ENCODE results near the gene VKORC1.

Gene VKORC1

DNA sequence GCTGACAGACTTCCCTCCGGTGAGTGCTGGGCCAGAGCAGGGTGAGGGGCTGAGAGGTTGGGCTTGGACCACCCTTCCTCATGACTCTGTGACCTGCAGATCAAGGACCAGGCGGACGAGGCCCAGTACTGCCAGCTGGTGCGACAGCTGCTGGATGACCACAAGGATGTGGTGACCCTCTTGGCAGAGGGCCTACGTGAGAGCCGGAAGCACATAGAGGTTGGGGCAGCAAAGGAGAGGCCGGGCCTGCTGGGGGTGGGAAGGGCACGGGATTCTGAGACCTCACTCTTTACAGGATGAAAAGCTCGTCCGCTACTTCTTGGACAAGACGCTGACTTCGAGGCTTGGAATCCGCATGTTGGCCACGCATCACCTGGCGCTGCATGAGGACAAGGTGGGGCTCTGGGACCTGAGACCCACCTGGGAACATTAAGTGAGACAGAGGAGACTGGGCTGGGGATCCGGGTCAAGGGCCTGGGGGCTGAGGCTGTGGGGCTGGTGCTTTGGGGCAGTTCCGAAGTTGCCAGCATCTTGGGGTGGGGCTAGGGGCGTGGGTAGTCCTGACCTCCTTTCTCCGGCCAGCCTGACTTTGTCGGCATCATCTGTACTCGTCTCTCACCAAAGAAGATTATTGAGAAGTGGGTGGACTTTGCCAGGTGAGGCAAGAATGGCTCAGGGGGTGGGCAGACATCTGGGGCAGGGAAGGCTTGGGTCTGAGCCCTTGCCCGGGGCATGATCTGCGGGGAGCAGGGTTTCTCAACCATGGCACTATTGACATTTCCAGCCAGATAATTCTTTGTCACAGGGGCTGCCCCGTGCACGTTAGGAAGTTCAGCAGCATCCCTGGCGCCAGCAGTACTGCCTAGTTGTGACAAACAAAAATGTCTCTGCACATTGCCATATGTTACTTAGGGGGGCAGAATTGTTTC is 15.8 kb upstream of the VKORC1 start:
- no peak overlapping the region for H3K4me3 ChIP-seq (ENCODE audit: control insufficient read depth, low read depth, low read length)
- no peak for DNase-seq (ENCODE audit: low read depth)
- TF ChIP-seq, protein P1, sequence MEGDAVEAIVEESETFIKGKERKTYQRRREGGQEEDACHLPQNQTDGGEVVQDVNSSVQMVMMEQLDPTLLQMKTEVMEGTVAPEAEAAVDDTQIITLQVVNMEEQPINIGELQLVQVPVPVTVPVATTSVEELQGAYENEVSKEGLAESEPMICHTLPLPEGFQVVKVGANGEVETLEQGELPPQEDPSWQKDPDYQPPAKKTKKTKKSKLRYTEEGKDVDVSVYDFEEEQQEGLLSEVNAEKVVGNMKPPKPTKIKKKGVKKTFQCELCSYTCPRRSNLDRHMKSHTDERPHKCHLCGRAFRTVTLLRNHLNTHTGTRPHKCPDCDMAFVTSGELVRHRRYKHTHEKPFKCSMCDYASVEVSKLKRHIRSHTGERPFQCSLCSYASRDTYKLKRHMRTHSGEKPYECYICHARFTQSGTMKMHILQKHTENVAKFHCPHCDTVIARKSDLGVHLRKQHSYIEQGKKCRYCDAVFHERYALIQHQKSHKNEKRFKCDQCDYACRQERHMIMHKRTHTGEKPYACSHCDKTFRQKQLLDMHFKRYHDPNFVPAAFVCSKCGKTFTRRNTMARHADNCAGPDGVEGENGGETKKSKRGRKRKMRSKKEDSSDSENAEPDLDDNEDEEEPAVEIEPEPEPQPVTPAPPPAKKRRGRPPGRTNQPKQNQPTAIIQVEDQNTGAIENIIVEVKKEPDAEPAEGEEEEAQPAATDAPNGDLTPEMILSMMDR (conservative IDR thresholded peaks at IDR 0.05; ENCODE audit: control insufficient read depth, insufficient read depth, low read depth, low read length): no peak

DNA sequence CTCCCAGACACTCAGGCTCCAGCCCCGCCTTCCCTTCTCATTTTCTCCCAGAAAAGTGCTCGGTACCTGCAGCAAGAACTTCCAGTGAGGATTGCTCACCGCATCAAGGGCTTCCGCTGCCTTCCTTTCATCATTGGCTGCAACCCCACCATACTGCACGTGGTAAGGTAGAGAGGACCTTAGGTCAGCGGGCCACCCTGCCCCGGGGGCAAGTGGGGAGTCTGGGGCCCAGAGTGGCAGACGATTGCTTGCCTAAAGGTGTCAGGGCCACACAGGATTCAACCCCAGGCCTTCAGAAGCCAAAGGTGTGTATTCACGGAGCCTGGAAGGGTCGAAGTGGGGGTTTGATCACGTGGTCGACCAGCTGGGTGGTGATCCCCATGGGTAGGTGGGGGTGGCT is 15.0 kb upstream of the VKORC1 start:
- TF ChIP-seq, protein P1 (conservative IDR thresholded peaks at IDR 0.05; ENCODE audit: control insufficient read depth, insufficient read depth, low read depth, low read length): no peak
- peak overlapping the region; percentile 69 for H3K4me3 ChIP-seq (ENCODE audit: control insufficient read depth, low read depth, low read length)
- no peak for DNase-seq (ENCODE audit: low read depth)

DNA sequence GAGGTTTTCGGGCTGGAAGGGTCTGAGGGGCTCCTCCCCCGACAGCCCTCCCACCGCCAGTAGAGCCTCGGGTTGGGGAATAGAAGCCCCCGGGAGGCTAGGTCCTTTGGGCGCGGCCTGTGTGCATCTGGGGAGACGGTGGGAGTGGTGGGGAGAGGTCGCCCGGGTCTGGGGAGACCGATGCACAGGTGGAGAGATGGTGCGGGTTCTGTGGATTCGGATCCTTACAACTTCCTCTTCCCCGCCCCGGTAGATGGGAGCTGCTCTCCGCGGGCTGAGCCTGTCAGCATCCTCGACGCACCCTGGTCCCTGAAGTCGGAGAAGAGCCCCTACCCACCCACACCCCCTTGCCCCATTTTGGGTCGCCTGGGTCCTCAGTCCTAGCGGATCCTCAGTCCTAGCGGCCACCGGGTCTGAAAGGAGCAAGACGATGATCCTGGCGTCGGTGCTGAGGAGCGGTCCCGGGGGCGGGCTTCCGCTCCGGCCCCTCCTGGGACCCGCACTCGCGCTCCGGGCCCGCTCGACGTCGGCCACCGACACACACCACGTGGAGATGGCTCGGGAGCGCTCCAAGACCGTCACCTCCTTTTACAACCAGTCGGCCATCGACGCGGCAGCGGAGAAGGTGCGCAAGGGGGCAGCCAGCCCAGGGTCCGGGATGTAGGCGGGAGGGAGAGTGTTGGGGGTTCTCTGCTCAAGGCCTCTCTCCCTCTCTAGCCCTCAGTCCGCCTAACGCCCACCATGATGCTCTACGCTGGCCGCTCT is 14.4 kb upstream of the VKORC1 start:
- TF ChIP-seq, protein P1 (conservative IDR thresholded peaks at IDR 0.05; ENCODE audit: control insufficient read depth, insufficient read depth, low read depth, low read length): no peak

DNA sequence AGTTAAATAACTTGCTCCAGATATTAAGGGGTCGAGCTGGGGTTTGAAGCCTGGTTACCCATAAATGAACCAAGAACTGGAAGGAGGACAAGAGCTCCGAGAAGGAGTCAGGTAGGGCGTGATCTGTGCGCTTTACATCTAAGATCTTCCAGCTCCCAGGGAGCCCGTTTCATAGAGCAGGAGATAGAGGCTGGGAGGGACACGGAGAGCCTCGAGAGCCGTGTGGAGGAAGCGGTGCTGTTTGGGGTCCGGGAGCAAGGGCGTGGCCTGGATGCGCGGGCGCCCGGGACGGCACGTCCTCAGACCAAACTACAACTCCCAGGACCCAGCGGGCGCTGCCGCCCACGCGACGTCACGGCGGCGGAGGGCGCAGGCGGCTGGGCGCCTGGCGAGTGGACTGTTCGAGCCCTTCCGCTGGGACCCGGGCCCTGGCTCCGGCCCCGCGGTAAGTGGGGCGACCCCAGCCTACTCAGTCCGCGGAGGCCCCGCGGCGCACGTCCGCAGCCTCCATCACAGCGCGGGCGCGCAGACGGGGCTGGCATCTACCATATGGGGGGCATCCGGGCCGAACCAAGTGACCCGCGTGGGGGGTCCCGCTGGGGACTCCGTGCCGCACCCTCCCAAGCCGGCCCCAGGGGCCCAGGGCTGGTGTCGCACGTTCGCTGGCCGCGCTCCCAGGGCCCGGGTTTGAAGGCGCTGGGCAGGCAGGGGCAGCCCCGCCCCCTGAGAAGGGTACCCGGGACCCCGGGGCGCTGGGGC is 13.6 kb upstream of the VKORC1 start, which contains the start of gene BCKDK:
TSS of gene BCKDK (plus strand) at position 352 of the 759 bp plus-strand sequence. CDS start 838 bp downstream, outside the sequence.
- peak within 1 kb of the TSS; percentile 69 for H3K4me3 ChIP-seq (ENCODE audit: control insufficient read depth, low read depth, low read length)
- TF ChIP-seq, protein P1 (conservative IDR thresholded peaks at IDR 0.05; ENCODE audit: control insufficient read depth, insufficient read depth, low read depth, low read length): no peak
- peak; percentile 65 for DNase-seq (ENCODE audit: low read depth)

More for the DNA sequence above, 14.4 kb upstream of the VKORC1 start:
- no peak for DNase-seq (ENCODE audit: low read depth)
- peak overlapping the region; percentile 69 for H3K4me3 ChIP-seq (ENCODE audit: control insufficient read depth, low read depth, low read length)

DNA sequence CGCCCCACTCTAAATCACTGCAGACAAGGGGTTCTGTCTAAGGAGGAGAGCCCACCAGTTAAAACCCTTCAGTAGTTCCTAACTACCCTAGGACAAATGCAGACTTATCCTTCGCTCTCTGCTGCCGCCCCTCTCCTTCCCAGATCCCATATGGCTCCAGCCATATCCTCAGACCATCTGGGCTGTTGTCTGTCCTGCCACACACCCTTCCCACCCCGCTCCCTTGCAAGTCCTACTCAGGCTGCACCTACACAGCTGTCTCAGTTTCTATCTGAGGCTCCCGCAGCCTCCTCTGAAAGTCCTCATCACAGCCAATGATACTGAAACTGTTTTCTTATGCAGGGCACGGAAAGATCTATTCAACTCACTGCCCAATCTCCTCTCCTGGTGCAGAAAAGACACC is 12.9 kb upstream of the VKORC1 start:
- no peak for DNase-seq (ENCODE audit: low read depth)
- no peak overlapping the region for H3K4me3 ChIP-seq (ENCODE audit: control insufficient read depth, low read depth, low read length)
- TF ChIP-seq, protein P1 (conservative IDR thresholded peaks at IDR 0.05; ENCODE audit: control insufficient read depth, insufficient read depth, low read depth, low read length): no peak

All from fibroblast of mammary gland (primary cell).